Thyroid gland (tissue), 4 donors: Measurements from ENCODE around the gene BTN3A1. TPM values are rescaled to one million over a fixed set of nuclear protein-coding genes. Genes with fewer than 3 reads are reported as not detected.
"Not testable (repeated sequence)": the region's sequence is repeated elsewhere in the genome, so short reads cannot be mapped to it uniquely, and the experiment has no call there.

Source experiments
- DNase-seq, 2 donors: peaks; one replicate each; pipeline ENCODE4 v3.0.0-alpha.2; 2019
- H3K27ac ChIP-seq, 3 donors: fragments of 200-600 bp; sonication (generic); 1 replicate in 2 of 3; 2 replicates in 1 of 3; pipeline ENCODE4 v1.5.1; 2016 to 2019; ENCODE audit warnings: mild to moderate bottlenecking in 1 of 3, moderate library complexity in 1 of 3
- H3K27me3 ChIP-seq: fragments of 200-600 bp; sonication (generic); one replicate; pipeline ENCODE4 v1.5.1; 2019
- H3K36me3 ChIP-seq, 2 donors: fragments of 200-600 bp; sonication (generic); one replicate each; pipeline ENCODE4 v1.5.1; 2016 to 2019
- H3K4me1 ChIP-seq, 2 donors: fragments of 200-600 bp; sonication (generic); one replicate each; pipeline ENCODE4 v1.5.1; 2017 to 2019
- H3K4me3 ChIP-seq, 3 donors: fragments of 200-600 bp; sonication (generic); replicated peaks in 1 of 3; 1 replicate in 2 of 3; 2 replicates in 1 of 3; pipeline ENCODE4 v1.5.1; 2016; ENCODE audit warnings: mild to moderate bottlenecking in 1 of 3
- H3K9me3 ChIP-seq: fragments of 200-600 bp; sonication (generic); one replicate; pipeline ENCODE4 v1.5.1; 2017
- POLR2A ChIP-seq, 2 donors: fragments of 450-650 bp; IDR thresholded peaks; one replicate each; pipeline ENCODE4 v1.6.1; 2017; ENCODE audit warnings: antibody characterized with exemption in 2 of 2, mild to moderate bottlenecking in 2 of 2, moderate library complexity in 1 of 2
- WGBS, 2 donors: methylation state at CpG; one replicate each; pipeline ENCODE4 v1.1.5; 2017; 5-methylcytosine and 5-hydroxymethylcytosine counted together
- intact Hi-C: fragments of 100-400 bp; cut with DNase I; formaldehyde crosslinking; loops from one replicate; pipeline ENCODE4 v1.15.1; 2023
- total RNA-seq, 4 donors: library from RNA; depleted of rRNA; stranded (reverse); fragments of >200 nt; gene quantifications; one replicate each; pipeline ENCODE4 v1.2.3, GENCODE V29; 2016
- TF ChIP-seq, protein P1 (sequence below), 6 experiments: fragments of 200-600 bp in 3 of 6; fragments of 450-650 bp in 3 of 6; sonication (generic) in 3 of 6; IDR thresholded peaks; one replicate each; pipeline ENCODE4 v1.5.1; 2016 to 2019; ENCODE audit warnings: antibody characterized with exemption in 6 of 6, mild to moderate bottlenecking in 2 of 6, inconsistent platforms in 1 of 6, moderate library complexity in 1 of 6

The BTN3A1 gene
- total RNA-seq, 4 donors from 2014 or later = 8.8 to 18.3 (median 12.9) TPM

- intact Hi-C loops = no loop called here
- TF ChIP-seq, protein P1, sequence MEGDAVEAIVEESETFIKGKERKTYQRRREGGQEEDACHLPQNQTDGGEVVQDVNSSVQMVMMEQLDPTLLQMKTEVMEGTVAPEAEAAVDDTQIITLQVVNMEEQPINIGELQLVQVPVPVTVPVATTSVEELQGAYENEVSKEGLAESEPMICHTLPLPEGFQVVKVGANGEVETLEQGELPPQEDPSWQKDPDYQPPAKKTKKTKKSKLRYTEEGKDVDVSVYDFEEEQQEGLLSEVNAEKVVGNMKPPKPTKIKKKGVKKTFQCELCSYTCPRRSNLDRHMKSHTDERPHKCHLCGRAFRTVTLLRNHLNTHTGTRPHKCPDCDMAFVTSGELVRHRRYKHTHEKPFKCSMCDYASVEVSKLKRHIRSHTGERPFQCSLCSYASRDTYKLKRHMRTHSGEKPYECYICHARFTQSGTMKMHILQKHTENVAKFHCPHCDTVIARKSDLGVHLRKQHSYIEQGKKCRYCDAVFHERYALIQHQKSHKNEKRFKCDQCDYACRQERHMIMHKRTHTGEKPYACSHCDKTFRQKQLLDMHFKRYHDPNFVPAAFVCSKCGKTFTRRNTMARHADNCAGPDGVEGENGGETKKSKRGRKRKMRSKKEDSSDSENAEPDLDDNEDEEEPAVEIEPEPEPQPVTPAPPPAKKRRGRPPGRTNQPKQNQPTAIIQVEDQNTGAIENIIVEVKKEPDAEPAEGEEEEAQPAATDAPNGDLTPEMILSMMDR (IDR thresholded peaks at IDR 0.05) = no peak
- TF ChIP-seq POLR2A (IDR thresholded peaks at IDR 0.05) = no peak
- Histone ChIP-seq H3K9me3 (no peaks in the 10 kb centered on the region), H3K4me3 (no peak overlapping the region), H3K36me3 (peaks cover 0 to 2% of the 10 kb centered on the region in 2 donors), H3K4me1 (peaks cover 12 to 23% of the 10 kb centered on the region in 2 donors), H3K27me3 (no peaks in the 10 kb centered on the region), H3K27ac (no peak overlapping the region)
- DNase-seq = no peak
- WGBS, 2 donors = 86 to 90% methylated on average over 3 of the region's 3 CpGs
Measured at GRCh38 chr6:26455357-26455970, 53.4 kb downstream of the BTN3A1 start.

DNA sequence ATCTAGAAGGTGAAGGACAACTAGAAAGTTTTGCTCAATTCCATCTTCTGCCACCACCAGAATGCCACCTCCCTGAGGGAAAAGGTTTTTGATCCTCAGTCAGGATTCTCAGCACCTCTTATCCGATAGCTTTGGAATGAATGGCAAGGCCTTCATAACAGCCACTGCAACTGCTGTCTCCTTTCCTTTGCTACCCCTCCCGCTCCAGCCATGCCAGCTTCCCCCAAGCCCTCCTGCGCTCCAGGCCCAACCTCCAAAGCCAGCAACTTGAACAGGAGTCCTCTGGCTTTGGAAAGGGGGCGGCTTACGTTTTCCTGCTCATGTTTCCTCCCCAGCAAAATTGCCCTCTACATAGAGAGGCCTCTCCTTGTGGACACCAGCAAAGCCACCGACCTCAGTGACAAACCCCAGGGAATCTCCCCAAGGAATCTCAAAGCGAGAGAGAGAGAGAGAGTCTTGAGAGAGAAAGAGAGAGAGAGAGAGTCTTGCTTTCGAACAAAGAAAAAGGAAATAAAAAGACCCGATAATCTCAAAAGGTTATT is 55.3 kb downstream of the BTN3A1 start:
- no peaks in the 10 kb centered on the region for H3K27me3 ChIP-seq
- 18 to 19% methylated on average over 9 of the region's 9 CpGs for WGBS, 2 donors

DNA sequence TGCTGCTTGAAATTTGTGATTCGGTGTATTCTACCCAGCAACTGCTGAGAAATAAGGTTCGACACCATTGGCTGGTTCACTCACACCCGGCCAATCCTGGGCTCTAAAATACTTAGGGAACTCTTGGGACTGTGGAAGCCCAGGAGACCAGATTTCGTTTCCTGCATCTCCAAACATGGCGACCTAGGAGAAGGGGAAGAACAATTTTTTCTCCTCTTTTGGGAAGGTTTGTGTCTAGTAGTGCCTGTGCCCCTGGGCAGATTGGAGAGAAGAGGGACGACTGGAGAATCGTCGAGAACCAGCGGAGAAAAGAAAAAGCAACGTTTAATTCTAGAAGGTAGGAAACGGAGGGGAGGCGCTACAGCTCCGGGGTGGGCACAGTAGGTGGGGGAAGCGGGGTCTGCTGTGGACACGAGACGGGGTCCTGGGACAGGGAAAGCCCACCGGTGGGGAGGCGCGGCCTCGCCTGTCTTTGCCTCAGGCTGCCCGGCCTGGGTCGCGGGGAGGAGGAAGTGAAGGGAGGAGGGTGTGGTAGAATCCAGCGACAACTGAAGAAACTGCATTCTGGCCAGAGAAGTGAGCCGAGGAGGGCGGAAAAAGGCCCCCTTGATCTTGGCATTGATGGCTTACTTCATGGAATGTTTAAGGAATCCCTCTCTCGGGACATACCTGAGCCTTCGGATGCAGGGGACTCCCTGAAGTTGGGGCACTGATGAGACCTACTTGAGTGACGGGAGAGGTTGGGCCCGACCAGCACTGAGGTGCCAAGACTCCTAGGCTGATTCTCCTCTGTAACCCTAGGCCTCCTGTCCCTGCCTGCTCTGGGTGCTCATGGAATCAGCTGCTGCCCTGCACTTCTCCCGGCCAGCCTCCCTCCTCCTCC is 56.0 kb downstream of the BTN3A1 start, which contains the start of gene BTN2A1:
Gene BTN2A1 (plus strand): TSS at position 150 of the 883 bp plus-strand sequence. CDS start 682 bp downstream, at position 832.
- Histone ChIP-seq H3K27ac (peak within 1 kb of the TSS; percentile 93 to 96 (median 95)), H3K27me3 (no peaks in the 10 kb centered on the region), H3K9me3 (no peaks in the 10 kb centered on the region), H3K36me3 (peaks cover under 1 to 6% of the 10 kb centered on the region in 2 donors), H3K4me3 (peak within 1 kb of the TSS; percentile 76 to 88 (median 87)), H3K4me1 (peaks cover 16 to 33% of the 10 kb centered on the region in 2 donors)
- intact Hi-C loops = no loop called here
- TF ChIP-seq, protein P1 (IDR thresholded peaks at IDR 0.05) = no peak
- peak in 1 of 2 donors; percentile 59 for TF ChIP-seq POLR2A (IDR thresholded peaks at IDR 0.05)
- DNase-seq = peak; percentile 79 to 83
- 1% methylated on average over 30 to 31 of the region's 31 CpGs for WGBS, 2 donors

More for the DNA sequence above, 55.3 kb downstream of the BTN3A1 start:
- DNase-seq = peak; percentile 26 to 42
- peak overlapping the region in 1 of 3 donors; percentile 88 for H3K4me3 ChIP-seq
- TF ChIP-seq POLR2A (IDR thresholded peaks at IDR 0.05) = no peak
- TF ChIP-seq, protein P1 (IDR thresholded peaks at IDR 0.05) = no peak
- intact Hi-C loops = no loop called here
- H3K9me3 ChIP-seq = no peaks in the 10 kb centered on the region
- H3K4me1 ChIP-seq = peaks cover 16 to 33% of the 10 kb centered on the region in 2 donors
- H3K27ac ChIP-seq = peak overlapping the region; percentile 56 to 96 (median 93)
- peaks cover 0 to 5% of the 10 kb centered on the region in 2 donors for H3K36me3 ChIP-seq

GRCh38 chr6:26459023-26459810 is 57.1 kb downstream of the BTN3A1 start:
- Histone ChIP-seq H3K4me3 (peak overlapping the region in 1 of 3 donors; percentile 5), H3K9me3 (no peaks in the 10 kb centered on the region), H3K27ac (no peak overlapping the region), H3K27me3 (no peaks in the 10 kb centered on the region), H3K4me1 (peaks cover 16 to 33% of the 10 kb centered on the region in 2 donors), H3K36me3 (peaks cover 13 to 17% of the 10 kb centered on the region in 2 donors)
- 88 to 91% methylated on average over 15 to 16 of the region's 16 CpGs for WGBS, 2 donors
- no peak for TF ChIP-seq POLR2A (IDR thresholded peaks at IDR 0.05)
- TF ChIP-seq, protein P1 (IDR thresholded peaks at IDR 0.05) = no peak
- intact Hi-C loops = no loop called here
- DNase-seq = no peak

DNA sequence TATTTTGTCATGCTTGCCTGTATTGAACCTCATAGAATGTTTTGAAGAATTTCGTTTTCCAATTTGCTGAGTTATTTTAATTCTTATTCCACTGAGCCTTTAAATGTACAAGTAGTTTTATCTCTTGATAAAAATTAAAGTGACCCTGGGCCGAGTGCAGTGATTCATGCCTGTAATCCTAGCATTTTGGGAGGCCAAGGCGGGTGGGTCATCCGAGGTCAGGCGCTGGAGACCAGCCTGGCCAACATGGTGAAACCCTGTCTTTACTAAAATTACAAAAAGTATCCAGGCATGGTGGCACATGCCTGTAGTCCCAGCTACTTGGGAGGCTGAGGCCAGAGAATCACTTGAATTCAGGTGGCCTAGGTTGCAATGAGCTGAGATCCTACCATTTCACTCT is 59.3 kb downstream of the BTN3A1 start:
- intact Hi-C loops, H3K4me3 ChIP-seq, DNase-seq, H3K27ac ChIP-seq, H3K9me3 ChIP-seq, H3K27me3 ChIP-seq: not testable (repeated sequence)
- Histone ChIP-seq H3K36me3 (peaks cover 34 to 37% of the 10 kb centered on the region in 2 donors), H3K4me1 (peaks cover 16 to 33% of the 10 kb centered on the region in 2 donors)
- WGBS, 2 donors = 78 to 81% methylated on average over 5 of the region's 5 CpGs
